HG02763 (cell line): Measurements from ENCODE around the gene KRT84.

ENCODE experiments used
- ATAC-seq: cut with Tn5 transposase; IDR thresholded peaks from one replicate; pipeline ENCODE4 v1.9.1; 2021; ENCODE audit warnings: mild to moderate bottlenecking, moderate library complexity; ENCODE audit not compliant: unreplicated experiment

The KRT84 gene

DNA sequence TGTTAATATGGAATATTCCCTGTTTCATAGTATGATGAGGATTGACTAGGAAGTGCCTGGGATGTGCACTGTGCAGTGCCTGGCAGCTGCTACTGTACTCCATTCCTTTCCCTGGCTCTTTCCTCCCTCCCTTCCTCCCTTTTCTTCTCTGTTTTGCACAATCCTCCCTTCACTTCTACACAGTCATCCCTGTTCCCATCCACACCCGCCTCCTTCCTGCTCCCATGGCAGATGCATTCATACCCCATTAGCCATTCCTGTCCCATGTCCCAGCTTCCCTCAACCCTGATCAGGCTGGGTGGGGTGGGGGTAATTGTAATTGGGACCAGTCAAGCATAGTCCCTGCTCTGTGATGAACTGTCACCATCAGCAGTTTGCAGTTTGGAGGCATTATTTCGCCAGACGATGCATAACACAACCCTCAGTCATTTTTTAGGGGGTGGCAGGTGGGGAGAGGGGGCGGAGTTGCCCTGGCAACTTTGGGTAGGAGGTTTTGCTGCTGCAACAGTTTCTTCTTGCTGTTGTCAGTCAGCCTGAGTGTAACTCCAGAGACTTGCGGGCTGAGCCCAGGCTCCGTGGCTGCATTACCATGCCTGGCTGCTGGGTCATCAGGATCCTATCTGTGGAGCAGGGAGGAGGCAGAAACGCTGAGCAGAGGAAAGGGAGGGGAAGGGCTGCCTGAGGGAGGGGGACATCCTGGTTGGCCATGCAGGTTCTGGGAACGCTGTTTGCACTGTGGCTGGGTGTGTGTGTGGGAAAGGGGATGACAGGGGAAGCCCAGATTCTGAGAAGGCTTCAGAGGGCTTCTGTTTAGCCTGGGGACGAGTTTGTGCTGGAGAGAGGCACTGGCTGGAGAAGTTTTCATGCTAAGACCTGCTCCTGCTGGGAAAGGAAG lies 4.1 kb upstream of the KRT84 start:
- ATAC-seq: no peak

DNA sequence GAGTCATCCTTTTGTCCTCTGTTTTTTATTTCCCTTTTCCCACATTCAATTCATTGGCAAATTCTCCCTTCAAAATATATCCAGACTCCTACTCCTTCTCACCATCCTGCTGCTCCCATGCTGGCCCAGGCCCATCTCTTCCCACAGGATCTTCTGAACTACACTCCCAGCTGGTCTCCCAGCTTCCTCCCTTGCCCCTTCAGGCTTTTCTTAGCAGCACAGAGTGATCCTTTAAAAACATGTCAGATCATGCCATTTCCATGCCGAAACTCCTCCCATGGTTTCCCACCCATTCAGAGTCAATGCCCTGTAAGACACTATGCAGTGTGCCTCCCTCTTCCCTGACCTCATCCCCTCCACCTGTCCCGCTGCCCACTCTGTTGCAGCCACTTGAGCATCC lies 2.4 kb upstream of the KRT84 start:
- ATAC-seq: no peak

DNA sequence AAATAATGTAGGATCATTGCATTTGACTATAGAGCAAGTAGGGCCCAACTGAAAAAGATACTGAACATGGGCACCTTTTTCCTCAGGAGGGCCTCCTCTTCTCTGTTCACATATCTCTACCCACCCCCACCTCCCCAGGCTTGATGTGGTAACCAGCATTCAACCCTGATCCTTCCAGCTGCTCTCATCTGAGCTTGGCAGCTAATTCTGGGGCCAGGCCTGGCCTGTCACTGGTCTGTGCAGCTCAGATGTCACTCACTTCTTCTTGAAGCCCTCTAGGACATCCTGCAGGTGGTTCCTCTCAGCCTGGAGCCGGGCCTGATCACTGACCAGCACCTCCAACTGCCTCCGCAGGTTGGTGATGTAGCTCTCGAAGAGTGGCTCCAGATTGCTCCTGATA lies 2.1 kb downstream of the KRT84 start:
- no peak for ATAC-seq

DNA sequence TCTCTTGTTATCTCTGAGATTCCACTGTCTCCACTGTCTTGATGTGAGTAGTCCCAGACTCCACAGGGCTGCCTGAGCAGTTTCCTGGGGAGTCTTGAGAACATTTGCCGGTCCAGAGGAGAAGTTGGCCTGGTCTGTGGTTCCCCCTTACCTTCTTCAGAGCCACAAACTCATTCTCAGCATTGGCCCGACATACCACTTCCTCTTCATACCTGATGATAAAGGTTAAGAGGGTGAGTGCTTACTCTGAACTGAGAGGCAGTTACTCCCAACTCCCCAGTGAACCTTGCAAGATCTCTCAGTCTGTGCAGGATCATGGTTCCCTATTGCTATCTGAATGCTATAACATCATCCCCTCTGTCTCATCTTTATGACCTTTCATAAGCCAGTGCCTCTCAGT lies 2.6 kb downstream of the KRT84 start:
- ATAC-seq: no peak

DNA sequence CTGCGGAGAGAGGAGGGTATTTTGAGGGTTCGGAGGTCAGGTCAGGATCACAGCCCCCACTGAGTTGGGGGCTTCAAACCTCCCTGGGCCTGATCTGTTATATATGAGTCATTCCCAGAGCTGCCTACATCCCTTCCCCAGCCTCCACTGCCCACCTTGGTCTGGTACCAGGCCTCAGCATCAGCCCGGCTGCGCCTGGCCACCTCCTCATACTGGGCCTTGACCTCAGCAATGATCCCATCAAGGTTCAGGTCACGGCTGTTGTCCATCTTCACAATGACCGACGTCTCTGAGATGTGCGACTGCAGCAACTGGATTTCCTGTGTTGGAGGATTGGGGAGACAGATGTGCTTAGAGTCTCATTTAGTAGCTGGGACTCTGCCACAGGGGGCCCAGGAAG lies 4.2 kb downstream of the KRT84 start:
- ATAC-seq: no peak

DNA sequence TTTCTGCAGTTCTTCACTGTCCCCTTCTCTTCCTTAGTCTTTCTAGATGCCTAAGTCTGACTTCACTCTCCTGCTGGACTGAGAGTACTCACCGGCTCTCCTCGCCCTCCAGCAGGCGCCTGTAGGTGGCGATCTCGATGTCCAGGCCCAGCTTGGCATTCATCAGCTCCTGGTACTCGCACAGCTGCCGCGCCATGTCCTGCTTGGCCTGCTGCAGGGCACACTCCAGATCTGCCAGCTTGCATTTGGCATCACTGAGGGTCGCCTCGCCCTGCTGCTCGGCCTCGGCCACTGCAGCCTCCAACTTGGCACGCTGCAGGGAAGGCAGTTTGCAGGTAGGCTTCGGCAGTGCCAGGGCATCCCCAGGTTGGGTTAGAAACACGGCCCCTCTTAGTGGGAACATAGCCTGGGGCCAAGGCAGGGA lies 5.2 kb downstream of the KRT84 start:
- ATAC-seq: no peak

DNA sequence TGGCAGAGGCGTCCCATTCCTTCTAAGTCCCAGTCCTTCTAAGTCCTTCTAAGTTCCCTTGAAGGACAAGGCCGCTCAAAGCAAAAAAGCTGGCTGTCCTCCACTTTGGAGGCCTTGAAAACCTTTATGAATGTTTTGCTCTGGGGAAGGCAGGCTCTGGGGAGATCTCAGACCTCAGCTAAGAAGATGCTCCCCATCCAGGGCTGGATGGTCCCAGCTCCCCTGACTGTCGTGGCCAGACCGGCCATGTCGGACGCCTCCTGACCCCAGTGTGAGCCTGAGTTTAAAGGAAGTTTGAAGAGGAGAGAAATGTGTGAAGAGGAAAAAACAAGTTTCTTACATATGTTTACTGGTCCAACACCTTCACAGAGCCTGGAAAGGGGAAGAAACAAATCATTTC lies 5.9 kb downstream of the KRT84 start:
- ATAC-seq: no peak

DNA sequence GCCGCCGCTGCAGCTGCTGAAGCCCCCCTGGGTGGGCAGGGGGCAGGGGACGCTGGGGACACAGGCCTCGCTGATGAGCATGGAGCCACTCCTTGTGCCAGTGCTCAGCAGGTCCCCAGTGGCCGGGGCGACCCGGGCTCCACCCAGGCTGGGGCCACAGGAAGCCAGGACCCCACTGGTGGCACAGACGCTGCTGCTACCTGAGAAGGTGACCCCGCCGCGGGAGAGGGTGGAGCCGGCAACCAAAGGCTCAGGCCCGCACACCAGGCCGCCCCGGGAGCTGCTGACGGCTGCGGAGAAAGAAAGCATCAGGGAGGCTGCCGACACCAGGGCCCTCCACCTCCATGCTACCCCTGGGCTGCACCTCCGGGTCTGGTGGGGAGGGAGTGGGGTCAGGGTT lies 7.4 kb downstream of the KRT84 start:
- ATAC-seq: no peak

DNA sequence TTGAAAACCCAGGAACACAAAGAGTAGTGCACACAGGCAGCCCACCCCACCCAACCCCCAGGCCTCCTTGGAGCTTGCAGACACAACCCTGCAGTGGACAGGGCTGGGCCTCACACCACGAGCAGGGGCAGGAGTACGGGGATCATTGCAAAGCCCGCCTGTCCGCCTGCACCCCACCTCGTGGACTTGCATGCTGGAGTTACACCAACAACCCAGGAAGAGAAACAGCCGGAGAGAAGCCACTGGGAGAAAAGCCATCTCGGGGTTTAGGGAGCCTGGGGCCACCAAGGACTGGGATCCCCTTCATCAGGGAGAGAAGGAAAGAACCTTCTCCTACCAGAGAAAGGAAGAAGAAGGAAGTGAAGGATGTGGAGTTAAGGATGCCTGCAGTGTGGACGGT lies 8.2 kb downstream of the KRT84 start:
- no peak for ATAC-seq

DNA sequence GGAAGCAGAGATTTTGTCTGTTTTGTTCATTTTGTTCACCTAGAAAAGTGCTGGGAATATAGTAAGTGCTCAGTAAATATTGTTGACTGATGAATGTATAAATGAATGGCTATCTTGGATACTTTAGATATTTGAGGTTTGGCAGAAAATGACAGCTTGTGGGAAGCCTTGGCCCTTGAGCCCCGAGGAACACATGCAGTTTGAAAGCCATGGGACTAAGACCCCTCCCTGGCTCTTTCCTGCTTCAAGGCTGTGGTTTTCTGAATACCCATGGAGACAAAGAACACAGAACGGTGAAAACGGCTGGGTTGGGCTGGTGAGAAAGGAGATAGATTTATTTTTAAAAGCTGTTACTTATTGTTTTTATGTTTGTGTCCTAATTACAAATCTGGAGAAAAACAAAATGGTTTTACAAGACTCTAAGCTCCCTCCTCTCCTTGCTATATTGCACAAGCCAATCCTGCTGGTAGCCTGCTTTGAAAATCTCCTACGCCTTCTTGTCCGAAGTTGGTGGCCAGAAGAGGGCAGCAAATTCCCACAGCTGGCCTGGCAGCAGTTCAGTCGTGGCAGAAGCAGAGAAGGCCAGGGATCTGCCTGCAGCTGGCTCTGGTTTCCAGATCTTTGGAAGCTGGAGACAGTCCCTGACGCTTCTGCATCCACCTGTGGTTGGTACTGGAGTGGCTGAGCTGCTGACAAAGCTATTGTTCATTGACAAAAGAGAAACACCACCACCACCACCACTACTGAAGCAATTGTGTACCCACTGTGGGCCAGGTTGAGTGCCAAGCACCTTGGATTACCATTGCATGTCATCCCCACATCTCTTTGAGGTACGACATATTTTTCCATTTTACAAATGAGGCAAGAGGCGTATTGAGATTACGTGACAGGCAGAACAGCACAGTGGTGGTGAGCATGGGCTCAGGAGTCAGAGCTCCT lies 13.0 kb downstream of the KRT84 start:
- no peak for ATAC-seq

DNA sequence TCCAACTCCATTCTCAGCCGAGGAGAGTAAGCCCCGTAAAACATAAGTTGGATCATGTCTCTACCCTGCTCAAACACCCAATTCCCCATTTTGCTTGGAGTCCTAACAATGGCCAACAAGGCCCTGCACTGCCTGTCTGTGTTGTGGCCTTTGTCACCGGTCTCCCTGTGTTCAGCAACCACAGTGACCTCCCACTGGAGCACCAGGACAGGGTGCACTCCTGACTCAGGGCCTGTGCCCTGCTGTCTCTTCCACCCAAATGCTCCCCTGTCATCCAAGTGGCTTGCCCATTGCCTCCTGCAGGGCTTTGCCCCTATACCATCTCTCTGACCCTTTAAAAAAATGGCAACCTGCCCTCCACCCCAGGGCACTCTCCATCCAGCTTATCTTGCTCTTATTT lies 13.7 kb downstream of the KRT84 start:
- ATAC-seq: no peak

DNA sequence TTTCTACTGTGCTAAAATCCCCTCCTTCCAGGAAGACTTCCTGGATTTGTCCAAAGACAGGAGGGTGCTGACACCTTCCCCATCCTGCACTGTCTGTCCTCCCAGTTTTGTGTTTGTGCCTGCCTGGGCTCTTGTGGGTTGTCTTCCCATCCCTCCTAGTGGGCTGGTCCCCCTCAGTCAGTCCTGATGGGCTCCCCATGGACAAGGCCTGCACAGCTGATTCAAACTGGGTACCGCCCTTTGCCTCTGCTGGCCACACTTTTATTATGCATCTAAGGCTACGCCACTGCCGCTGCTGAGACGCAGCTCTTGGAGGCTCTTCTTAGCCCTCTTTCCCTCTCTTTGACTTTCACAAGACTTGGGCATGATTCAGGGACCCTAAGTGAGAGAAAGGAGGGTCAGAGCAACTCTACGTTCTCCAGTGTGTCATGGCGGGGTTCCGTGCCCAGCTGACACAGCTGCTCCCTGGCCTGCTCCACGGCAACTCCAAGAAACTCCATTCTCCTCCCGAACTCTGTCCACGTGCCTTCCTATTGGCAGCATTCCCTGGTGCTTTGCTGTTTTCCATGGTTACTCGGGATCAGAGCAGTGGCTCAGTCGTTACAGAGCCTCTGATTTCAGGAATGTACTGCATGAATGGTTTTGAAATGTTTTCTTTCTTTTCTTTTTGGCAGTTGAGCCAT lies 14.4 kb downstream of the KRT84 start:
- no peak for ATAC-seq

DNA sequence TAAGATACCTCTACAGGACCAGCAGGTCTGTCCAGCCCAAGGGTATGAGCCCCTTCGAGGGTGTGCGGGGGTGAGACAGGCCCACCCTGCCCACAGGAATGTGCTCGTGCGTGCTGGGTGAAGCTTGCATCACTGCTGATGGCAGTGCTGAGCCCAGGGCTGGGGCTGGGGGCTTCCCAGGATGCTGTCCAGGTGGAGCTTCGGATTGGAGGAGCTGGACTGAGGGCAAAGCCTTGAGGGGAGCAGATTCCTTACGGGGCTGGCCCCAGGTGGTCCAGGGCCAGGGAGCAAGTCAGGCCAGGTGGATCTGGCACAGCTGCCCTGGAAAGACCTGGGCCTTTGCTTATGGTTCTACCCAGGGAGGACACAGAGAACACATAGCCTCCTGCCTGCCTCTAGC lies 15.6 kb downstream of the KRT84 start:
- no peak for ATAC-seq

DNA sequence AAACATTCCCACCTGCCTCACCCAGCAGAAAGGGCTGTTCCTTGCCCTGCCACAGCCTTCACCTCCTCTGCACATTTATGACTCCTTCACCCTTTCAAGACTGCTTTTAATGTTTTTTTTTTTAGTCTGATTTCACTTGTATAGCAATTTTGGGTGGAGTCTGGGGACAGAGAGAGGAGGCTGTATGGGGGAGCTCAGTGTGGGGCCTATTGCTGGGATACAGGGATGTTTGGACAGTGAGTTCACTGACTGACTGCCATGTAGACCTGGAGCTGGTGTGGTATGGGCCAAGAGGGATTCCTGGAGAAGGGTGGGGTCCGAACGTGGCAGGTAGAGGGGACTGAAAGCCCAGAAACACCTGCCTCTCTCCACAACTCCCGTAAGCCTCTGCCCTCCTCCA lies 16.2 kb downstream of the KRT84 start:
- ATAC-seq: no peak

DNA sequence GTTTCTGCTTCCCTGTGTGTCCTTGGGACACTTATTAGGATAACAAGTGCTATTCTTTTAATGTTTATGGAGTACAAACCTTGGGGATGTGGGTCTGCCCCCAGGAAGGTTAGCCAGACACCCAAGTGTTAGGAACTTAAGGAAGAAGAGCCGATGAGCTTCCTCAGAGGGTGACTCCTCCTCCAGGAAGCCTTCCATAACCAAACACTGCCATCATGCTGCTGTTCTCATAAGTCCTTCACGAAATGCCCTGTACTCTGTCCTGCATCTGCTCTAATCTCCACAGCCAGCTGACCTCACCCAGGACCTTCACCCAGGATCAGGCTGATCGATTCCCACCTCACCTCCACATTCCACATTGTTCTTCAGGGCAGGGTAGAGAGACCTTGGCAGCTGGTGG lies 16.9 kb downstream of the KRT84 start:
- ATAC-seq: no peak

DNA sequence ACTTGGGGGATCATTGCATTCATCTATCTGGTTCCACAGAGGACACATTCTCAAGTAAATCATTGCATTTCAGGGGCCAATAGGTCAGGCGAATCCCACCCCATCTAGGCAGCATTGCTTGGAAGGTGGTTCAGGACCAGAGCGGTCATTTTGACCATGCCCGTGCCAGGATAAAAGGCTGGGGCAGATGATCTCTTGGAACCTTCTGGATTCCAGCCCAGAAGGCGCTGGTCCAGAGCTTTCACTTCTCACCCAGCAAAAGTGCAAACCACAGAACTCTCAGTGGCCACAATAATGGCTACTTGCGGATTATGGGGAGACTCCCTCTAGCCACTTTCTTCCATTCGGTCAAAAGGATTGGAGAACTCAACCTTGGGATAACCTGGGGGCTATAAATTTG lies 17.6 kb downstream of the KRT84 start:
- no peak for ATAC-seq

DNA sequence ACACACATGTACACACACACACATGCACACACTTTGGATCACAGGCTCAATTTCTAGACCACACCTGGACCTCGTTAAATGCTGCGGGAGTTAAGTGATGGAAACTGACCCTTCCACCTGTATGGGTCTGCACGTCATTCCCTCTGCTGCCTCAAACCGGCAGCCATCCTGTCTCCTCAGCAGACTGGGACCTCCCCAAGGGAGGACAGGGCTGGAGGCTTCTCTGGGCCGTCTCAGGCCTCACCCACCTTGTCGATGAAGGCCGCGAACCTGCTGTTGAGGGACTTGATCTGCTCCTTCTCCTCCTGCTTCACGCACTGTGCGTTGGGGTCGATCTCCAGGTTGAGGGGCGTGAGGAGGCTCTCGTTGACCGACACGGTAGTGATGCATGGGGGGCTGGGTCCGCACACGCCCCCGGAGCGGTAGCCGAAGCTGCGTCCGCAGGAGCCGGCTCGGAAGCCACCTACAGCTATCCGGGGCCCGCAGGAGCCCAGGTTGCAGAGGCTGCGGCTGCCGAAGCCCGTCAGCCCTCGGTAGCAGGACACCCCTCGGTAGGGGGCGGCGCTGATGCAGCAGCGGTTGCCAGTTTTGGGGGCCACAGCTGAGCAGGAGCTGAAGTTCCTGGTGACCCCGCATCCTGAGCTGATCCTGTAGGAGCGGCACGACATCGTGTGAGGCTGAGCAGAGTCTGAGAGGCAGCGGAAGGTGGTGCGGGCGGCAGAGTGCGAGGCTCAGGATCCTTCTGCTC lies 18.5 kb downstream of the KRT84 start, which contains the start of gene KRT85:
KRT85 (minus strand) TSS at position 744 of the 748 bp plus-strand sequence; CDS start at position 668, 76 bp downstream.
- ATAC-seq: no peak

DNA sequence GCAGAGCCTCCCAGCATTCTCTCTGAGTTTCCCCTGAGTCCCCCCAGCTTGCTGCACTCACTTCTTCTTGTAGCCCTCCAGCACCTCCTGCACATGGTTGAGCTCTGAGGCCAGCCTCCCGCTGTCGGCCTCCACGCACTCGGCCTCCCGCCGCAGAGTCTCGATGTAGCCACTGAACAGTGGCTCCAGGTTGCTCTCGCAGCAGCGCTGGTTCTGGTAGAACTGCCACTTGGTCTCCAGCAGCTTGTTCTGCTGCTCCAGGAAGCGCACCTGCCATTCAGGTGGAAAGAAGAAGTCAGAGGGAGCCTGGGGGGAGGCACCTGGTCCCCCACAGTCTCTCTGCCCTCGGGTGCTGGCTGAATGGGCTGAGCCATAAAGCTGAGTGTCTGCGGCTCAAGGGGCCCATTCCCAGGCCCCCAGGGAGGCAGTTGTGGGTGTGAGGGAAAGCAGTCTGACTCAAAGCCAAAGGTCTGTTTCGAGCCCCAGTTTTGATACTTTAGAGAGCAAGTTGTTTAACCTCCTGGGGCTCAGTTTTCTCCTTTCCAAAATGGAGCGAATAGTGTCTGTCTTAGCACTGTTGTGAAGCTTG lies 20.5 kb downstream of the KRT84 start:
- no peak for ATAC-seq

DNA sequence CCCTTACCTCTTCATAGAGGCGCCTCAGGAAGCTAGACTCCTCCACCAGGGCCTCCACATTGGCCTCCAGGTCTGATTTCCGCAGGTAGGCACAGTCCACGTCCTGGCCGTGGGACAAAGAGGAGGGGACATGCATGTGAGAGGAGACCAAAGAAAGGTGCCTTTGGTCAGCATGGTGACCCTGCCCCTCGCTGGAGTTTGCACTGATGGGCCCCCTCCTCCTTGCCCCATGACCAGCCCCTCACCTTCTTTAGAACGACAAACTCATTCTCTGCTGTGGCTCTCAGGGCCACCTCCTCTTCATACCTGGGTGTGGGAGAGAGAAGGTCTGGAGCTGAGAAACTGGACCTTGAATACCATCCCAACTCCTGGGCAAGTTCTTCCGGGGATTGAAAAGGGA lies 21.4 kb downstream of the KRT84 start:
- ATAC-seq: no peak

DNA sequence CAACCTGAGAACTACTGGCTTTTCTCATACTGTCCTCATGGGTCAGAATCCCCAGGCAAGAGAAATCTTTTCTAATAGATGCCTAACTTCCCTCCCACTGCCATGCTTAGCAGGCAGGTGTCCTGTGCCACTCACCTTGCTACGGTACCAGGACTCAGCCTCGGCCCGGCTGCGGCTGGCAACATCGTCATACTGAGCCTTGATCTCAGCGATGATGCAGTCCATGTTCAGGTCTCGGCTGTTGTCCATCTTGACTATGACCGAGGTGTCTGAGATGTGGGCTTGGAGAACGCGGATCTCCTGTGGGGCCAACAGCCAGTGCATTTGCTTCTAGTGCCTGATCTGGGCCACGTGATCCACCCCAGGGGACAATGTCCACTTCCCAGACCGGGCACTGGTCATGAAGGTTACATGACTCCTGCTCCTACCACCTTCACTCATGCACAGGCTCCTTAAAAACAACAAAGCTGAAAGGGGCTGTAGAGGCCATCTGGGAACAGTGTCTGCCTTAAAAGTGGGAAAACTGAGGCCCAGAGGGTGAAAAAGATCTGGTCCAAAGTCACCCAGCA lies 22.3 kb downstream of the KRT84 start:
- no peak for ATAC-seq
